ENCODE data around the gene EXOC1L.
A peak's percentile ranks its signal among the peaks of the same experiment; 100 is the strongest.

The EXOC1L gene

GRCh38 chr4:55865228-55865806, 45.7 kb downstream of the EXOC1L start:
- no peak for DNase-seq
- no peak overlapping the region for H3K27ac ChIP-seq

GRCh38 chr4:55866290-55866907, 46.8 kb downstream of the EXOC1L start:
- Histone ChIP-seq H3K27ac (no peak overlapping the region), H3K36me3 (peaks cover 5% of the 10 kb centered on the region)

More at GRCh38 chr4:55865228-55865806, 45.7 kb downstream of the EXOC1L start:
- Histone ChIP-seq H3K36me3 (no peaks in the 10 kb centered on the region; the same call in none of the 2 replicates), H3K9me3 (ENCODE audit: severe bottlenecking) (no peaks in the 10 kb centered on the region), H3K4me3 (ENCODE audit: low read depth, low read length) (no peak overlapping the region), H3K27me3 (ENCODE audit: insufficient read depth, low read depth, severe bottlenecking) (no peaks in the 10 kb centered on the region)
- TF ChIP-seq CTCF (IDR thresholded peaks at IDR 0.05; ENCODE audit: low read depth, low read length), result no peak

GRCh38 chr4:55866973-55867574, 47.5 kb downstream of the EXOC1L start:
- Histone ChIP-seq H3K36me3 (peaks cover 5% of the 10 kb centered on the region), H3K4me3 (ENCODE audit: low read depth, low read length) (no peak overlapping the region), H3K27me3 (ENCODE audit: insufficient read depth, low read depth, severe bottlenecking) (no peaks in the 10 kb centered on the region), H3K9me3 (ENCODE audit: severe bottlenecking) (no peaks in the 10 kb centered on the region), H3K27ac (no peak overlapping the region)
- DNase-seq, result peak; percentile 22
- peak; percentile 47; the same call in 1 of the 2 replicates for TF ChIP-seq CTCF (IDR thresholded peaks at IDR 0.05; ENCODE audit: low read depth, low read length)

More at GRCh38 chr4:55866290-55866907, 46.8 kb downstream of the EXOC1L start:
- no peak for DNase-seq
- no peaks in the 10 kb centered on the region for H3K27me3 ChIP-seq (ENCODE audit: insufficient read depth, low read depth, severe bottlenecking)
- no peaks in the 10 kb centered on the region for H3K9me3 ChIP-seq (ENCODE audit: severe bottlenecking)
- no peak for TF ChIP-seq CTCF (IDR thresholded peaks at IDR 0.05; ENCODE audit: low read depth, low read length)
- no peak overlapping the region for H3K4me3 ChIP-seq (ENCODE audit: low read depth, low read length)

DNA sequence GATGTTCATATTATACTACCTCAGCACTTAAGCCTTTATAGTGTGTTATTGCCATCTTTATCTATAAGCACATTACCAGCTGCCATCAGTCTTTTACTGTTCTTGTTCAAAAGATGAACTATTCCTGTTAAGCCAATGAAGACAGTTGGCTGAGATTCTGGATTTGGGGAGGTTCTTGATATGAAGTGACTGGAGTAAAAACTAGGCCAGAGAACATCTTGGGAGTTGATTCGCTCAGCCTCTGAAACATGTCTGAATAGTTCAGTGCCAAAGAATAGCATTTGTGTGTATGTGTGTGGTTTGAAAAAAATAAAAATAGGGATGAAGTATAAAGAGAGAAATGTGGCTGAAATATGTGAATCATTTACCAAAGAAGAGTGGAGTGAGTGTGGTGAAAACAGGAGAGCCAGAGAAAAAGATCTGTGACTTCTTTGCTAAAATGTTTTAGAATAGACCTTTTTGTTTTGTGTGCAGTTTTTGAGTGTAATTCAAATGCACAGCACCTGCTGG, 49.0 kb downstream of the EXOC1L start:
- Histone ChIP-seq H3K4me3 (ENCODE audit: low read depth, low read length) (no peak overlapping the region), H3K36me3 (peaks cover 8% of the 10 kb centered on the region)
- no peak for TF ChIP-seq CTCF (IDR thresholded peaks at IDR 0.05; ENCODE audit: low read depth, low read length)

DNA sequence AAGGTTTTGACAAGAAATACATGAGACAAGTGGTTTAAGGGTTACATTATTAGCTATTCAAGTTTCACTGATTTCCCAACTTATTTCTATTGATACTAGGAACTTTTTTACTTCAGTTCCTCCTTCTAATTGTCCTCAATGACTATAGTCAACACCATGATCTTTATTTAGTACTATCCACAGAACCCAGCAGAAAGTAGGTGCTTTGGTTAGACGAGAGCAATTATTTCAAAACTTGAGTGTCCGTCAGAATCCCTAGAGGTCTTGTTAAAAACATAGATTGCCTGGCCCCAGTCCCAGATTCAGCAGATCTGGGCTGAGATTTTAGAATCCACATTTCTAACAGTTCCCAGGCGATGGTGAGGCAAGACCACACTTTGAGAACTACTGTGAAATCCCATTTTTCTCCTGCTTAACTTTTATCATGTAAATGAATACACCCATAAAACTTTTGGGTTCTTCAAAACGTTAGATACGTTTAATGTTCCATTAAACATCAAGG, 51.8 kb downstream of the EXOC1L start:
- H3K36me3 ChIP-seq, result peaks cover 8% of the 10 kb centered on the region
- no peak overlapping the region for H3K4me3 ChIP-seq (ENCODE audit: low read depth, low read length)
- H3K27ac ChIP-seq, result no peak overlapping the region
- no peak for TF ChIP-seq CTCF (IDR thresholded peaks at IDR 0.05; ENCODE audit: low read depth, low read length)
- no peaks in the 10 kb centered on the region for H3K27me3 ChIP-seq (ENCODE audit: insufficient read depth, low read depth, severe bottlenecking)
- H3K9me3 ChIP-seq (ENCODE audit: severe bottlenecking), result no peaks in the 10 kb centered on the region
- DNase-seq, result no peak

More for the DNA sequence above, 49.0 kb downstream of the EXOC1L start:
- no peak overlapping the region for H3K27ac ChIP-seq
- no peaks in the 10 kb centered on the region for H3K9me3 ChIP-seq (ENCODE audit: severe bottlenecking)
- H3K27me3 ChIP-seq (ENCODE audit: insufficient read depth, low read depth, severe bottlenecking), result no peaks in the 10 kb centered on the region
- DNase-seq, result no peak

All from WERI-Rb-1 (cell line).